Heart left ventricle (tissue), 13 donors: Measurements from ENCODE around the gene CLEC18C.
"Not testable (repeated sequence)": the region's sequence is repeated elsewhere in the genome, so short reads cannot be mapped to it uniquely, and the experiment has no call there.

Experiments used
- CTCF ChIP-seq, 12 donors: fragments of 200-600 bp; sonication (generic) in 4 of 12; IDR thresholded peaks; one replicate each; pipeline versions ENCODE4 v1.5.0 to v1.8.0; 2018 to 2022; ENCODE audit warnings: antibody characterized with exemption in 12 of 12, mild to moderate bottlenecking in 5 of 12
- POLR2A ChIP-seq, 2 donors: fragments of 450-650 bp; IDR thresholded peaks; one replicate each; pipeline ENCODE4 v1.6.1; 2017; ENCODE audit warnings: antibody characterized with exemption in 2 of 2, mild to moderate bottlenecking in 2 of 2, moderate library complexity in 2 of 2
- donor health status: ischemic (EF 13 %, LVEDD 7.1; RV severe dilation, severe dysfunction).
- donor health status: DM: no; HTN: yes; CAD: no.
- donor health status: DM: no; HTN: no; CAD: no.
- donor health status: ischemic (EF 25% LVEDD 6.9; RV normal size, moderate dysfunction).
- donor health status: ischemic (EF 25% LVEDD 5.7; RV mildly dilated, moderate dysfunction).
- donor health status: ischemic (EF 35%, LVEDD 5.7; RV mildly dilated, moderate dysfunction).
- donor health status: nonischemic (EF 11% LVEDD 7.7; RV severe dilation, severe dysfunction).
- donor health status: DM: yes; HTN: yes; CAD: no.
- donor health status: PGD.
- donor health status: ischemic (EF 29% LVEDD 5.4; RV normal size, mild dysfunction).
- donor health status: nonischemic (EF 23%, LVEDD 6.1; RV moderate dilation, normal function).

GRCh38 chr16:70154736-70155135 is 18.9 kb upstream of the CLEC18C start:
- TF ChIP-seq CTCF, POLR2A (IDR thresholded peaks at IDR 0.05): not testable (repeated sequence)
